Measurements from ENCODE around the gene LHFPL2. TPM values are rescaled to one million over a fixed set of nuclear protein-coding genes. Genes with fewer than 3 reads are reported as not detected.

Gene LHFPL2
- total RNA-seq, 1 experiment from 2014 or later, result 49.7 TPM

- peaks cover 25% of the 10 kb centered on the region for H3K4me1 ChIP-seq
- H3K36me3 Mint-ChIP-seq (ENCODE audit: insufficient read depth, unreplicated experiment), result peaks cover 38% of the 10 kb centered on the region
- H3K4me1 Mint-ChIP-seq (ENCODE audit: low read depth, unreplicated experiment), result peaks cover 34% of the 10 kb centered on the region
- no peaks in the 10 kb centered on the region for H3K27me3 ChIP-seq (replicated peaks; ENCODE audit: control insufficient read depth, insufficient read depth, low read length)
- peaks cover 8% of the 10 kb centered on the region; the same call in 1 of the 2 replicates for H3K9me3 ChIP-seq
- no peak overlapping the region for H3K4me3 ChIP-seq (ENCODE audit: low read depth, low read length)
- H3K27ac Mint-ChIP-seq (ENCODE audit: unreplicated experiment), result no peak overlapping the region
- intact Hi-C loops (cut with micrococcal nuclease; ENCODE audit: unreplicated experiment), result no loop called here
- no peaks in the 10 kb centered on the region for H3K27me3 Mint-ChIP-seq (ENCODE audit: insufficient read depth, unreplicated experiment)
- H3K36me3 ChIP-seq (ENCODE audit: control insufficient read depth, insufficient read depth, low read length), result no peaks in the 10 kb centered on the region
- no peak for DNase-seq
- ChIA-PET CTCF (no interaction called here), POLR2A (no interaction called here)
- BruUV-seq (replicated peaks), result no TSS peak
- no peak overlapping the region for H3K4me3 Mint-ChIP-seq (ENCODE audit: unreplicated experiment)
- no peaks in the 10 kb centered on the region for H3K9me3 Mint-ChIP-seq (ENCODE audit: unreplicated experiment)
- no peak for TF ChIP-seq CTCF (IDR thresholded peaks at IDR 0.05; ENCODE audit: insufficient read depth in 1 of 2, low read depth in 1 of 2, low read length in 1 of 2, severe bottlenecking in 1 of 2, unreplicated experiment in 1 of 2)
Observed at GRCh38 chr5:78589923-78590322, 58.6 kb downstream of the LHFPL2 start.

- POLR2A ChIA-PET, result interaction anchor here (0.6 kb wide), 1 partner anchor 21 kb away, joined by 3 read pairs; no protein-coding TSS in a partner anchor
- H3K36me3 Mint-ChIP-seq (ENCODE audit: insufficient read depth, unreplicated experiment), result peaks cover 44% of the 10 kb centered on the region
Observed at GRCh38 chr5:78588507-78588906, 60.1 kb downstream of the LHFPL2 start.

GRCh38 chr5:78587775-78588291 lies 60.7 kb downstream of the LHFPL2 start:
- Histone ChIP-seq H3K36me3 (ENCODE audit: control insufficient read depth, insufficient read depth, low read length) (no peaks in the 10 kb centered on the region), H3K9me3 (peaks cover 8% of the 10 kb centered on the region; the same call in 1 of the 2 replicates), H3K4me3 (ENCODE audit: low read depth, low read length) (no peak overlapping the region), H3K27me3 (replicated peaks; ENCODE audit: control insufficient read depth, insufficient read depth, low read length) (no peaks in the 10 kb centered on the region), H3K4me1 (peaks cover 12% of the 10 kb centered on the region; the same call in 1 of the 2 replicates)
- ChIA-PET CTCF (interaction anchor here (1.2 kb wide), 1 partner anchor 14 kb away, joined by 6 read pairs; no protein-coding TSS in a partner anchor), POLR2A (interaction anchor here (0.6 kb wide), 2 partner anchors 22 to 27 kb away, joined by 3 read pairs; no protein-coding TSS in a partner anchor)
- Mint-ChIP-seq H3K4me1 (ENCODE audit: low read depth, unreplicated experiment) (peaks cover 29% of the 10 kb centered on the region), H3K9me3 (ENCODE audit: unreplicated experiment) (no peaks in the 10 kb centered on the region), H3K36me3 (ENCODE audit: insufficient read depth, unreplicated experiment) (peaks cover 40% of the 10 kb centered on the region), H3K27ac (ENCODE audit: unreplicated experiment) (peak overlapping the region; percentile 38), H3K27me3 (ENCODE audit: insufficient read depth, unreplicated experiment) (no peaks in the 10 kb centered on the region), H3K4me3 (ENCODE audit: unreplicated experiment) (no peak overlapping the region)
- DNase-seq, result no peak
- intact Hi-C loops (cut with micrococcal nuclease; ENCODE audit: unreplicated experiment), result loop anchor here (1.0 kb wide), 1 partner anchor 17 kb away; no protein-coding TSS in a partner anchor
- no TSS peak for BruUV-seq (replicated peaks)
- no peak for TF ChIP-seq CTCF (IDR thresholded peaks at IDR 0.05; ENCODE audit: insufficient read depth in 1 of 2, low read depth in 1 of 2, low read length in 1 of 2, severe bottlenecking in 1 of 2, unreplicated experiment in 1 of 2)

More at GRCh38 chr5:78588507-78588906, 60.1 kb downstream of the LHFPL2 start:
- no peak for TF ChIP-seq CTCF (IDR thresholded peaks at IDR 0.05; ENCODE audit: insufficient read depth in 1 of 2, low read depth in 1 of 2, low read length in 1 of 2, severe bottlenecking in 1 of 2, unreplicated experiment in 1 of 2)
- no peak overlapping the region for H3K4me3 Mint-ChIP-seq (ENCODE audit: unreplicated experiment)
- no TSS peak for BruUV-seq (replicated peaks)
- no peaks in the 10 kb centered on the region for H3K36me3 ChIP-seq (ENCODE audit: control insufficient read depth, insufficient read depth, low read length)
- DNase-seq, result no peak
- peak overlapping the region; percentile 38 for H3K27ac Mint-ChIP-seq (ENCODE audit: unreplicated experiment)
- intact Hi-C loops (cut with micrococcal nuclease; ENCODE audit: unreplicated experiment), result loop anchor here (1.0 kb wide), 1 partner anchor 17 kb away; no protein-coding TSS in a partner anchor
- H3K27me3 Mint-ChIP-seq (ENCODE audit: insufficient read depth, unreplicated experiment), result no peaks in the 10 kb centered on the region
- peaks cover 12% of the 10 kb centered on the region; the same call in 1 of the 2 replicates for H3K4me1 ChIP-seq
- no peak overlapping the region for H3K4me3 ChIP-seq (ENCODE audit: low read depth, low read length)
- peaks cover 34% of the 10 kb centered on the region for H3K4me1 Mint-ChIP-seq (ENCODE audit: low read depth, unreplicated experiment)
- peaks cover 8% of the 10 kb centered on the region; the same call in 1 of the 2 replicates for H3K9me3 ChIP-seq
- no peaks in the 10 kb centered on the region for H3K27me3 ChIP-seq (replicated peaks; ENCODE audit: control insufficient read depth, insufficient read depth, low read length)
- CTCF ChIA-PET, result interaction anchor here (1.2 kb wide), 1 partner anchor 13 kb away, joined by 6 read pairs; no protein-coding TSS in a partner anchor
- no peaks in the 10 kb centered on the region for H3K9me3 Mint-ChIP-seq (ENCODE audit: unreplicated experiment)

Data from Caco-2 (cell line).